Keratinocyte (primary cell): Measurements from ENCODE around the gene LRRN2.

ENCODE experiments used
- CTCF ChIP-seq, 3 experiments: IDR thresholded peaks in 1 of 3; conservative IDR thresholded peaks in 1 of 3; optimal IDR thresholded peaks in 1 of 3; 2 replicates in 2 of 3; 3 replicates in 1 of 3; pipeline versions ENCODE3 to v1.5.1; 2011; ENCODE audit warnings: low read length in 3 of 3, mild to moderate bottlenecking in 3 of 3, moderate library complexity in 2 of 3, control low read depth in 1 of 3, inconsistent platforms in 1 of 3; ENCODE audit not compliant: insufficient read depth in 2 of 3; ENCODE audit errors: extremely low read depth in 1 of 3
- EZH2 ChIP-seq: IDR thresholded peaks from one replicate; pipeline ENCODE4 v1.6.1; 2012; ENCODE audit warnings: inconsistent platforms, mild to moderate bottlenecking, low read length, moderate library complexity

DNA sequence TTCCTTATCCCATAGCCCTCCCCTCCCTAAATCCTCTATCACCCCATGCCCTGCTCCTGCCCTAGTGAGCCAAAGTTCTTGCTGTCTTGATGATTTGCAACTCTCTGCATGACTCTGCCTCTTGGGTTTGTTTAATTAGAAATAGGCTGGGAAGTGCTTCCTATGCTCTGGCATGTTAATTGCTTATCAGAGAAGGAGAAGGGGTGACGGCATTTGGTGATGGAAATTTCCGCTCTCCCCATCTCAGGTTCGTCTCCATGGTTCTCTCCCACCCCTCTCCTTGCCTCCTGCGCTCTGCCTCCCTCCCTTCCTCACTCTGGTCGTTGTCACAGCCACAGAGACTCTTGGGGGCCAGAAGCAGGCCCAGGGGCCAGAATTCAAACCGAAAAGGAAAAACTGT is 68.9 kb downstream of the LRRN2 start:
- TF ChIP-seq CTCF (optimal IDR thresholded peaks at IDR 0.05 in 1 of 3, IDR thresholded peaks at IDR 0.05 in 1 of 3, conservative IDR thresholded peaks at IDR 0.05 in 1 of 3; ENCODE audit: extremely low read depth in 1 of 3, insufficient read depth in 2 of 3, low read length in 3 of 3) (no peak), EZH2 (no peak)
